ENCODE measurements around the gene CDHR3.

DNA sequence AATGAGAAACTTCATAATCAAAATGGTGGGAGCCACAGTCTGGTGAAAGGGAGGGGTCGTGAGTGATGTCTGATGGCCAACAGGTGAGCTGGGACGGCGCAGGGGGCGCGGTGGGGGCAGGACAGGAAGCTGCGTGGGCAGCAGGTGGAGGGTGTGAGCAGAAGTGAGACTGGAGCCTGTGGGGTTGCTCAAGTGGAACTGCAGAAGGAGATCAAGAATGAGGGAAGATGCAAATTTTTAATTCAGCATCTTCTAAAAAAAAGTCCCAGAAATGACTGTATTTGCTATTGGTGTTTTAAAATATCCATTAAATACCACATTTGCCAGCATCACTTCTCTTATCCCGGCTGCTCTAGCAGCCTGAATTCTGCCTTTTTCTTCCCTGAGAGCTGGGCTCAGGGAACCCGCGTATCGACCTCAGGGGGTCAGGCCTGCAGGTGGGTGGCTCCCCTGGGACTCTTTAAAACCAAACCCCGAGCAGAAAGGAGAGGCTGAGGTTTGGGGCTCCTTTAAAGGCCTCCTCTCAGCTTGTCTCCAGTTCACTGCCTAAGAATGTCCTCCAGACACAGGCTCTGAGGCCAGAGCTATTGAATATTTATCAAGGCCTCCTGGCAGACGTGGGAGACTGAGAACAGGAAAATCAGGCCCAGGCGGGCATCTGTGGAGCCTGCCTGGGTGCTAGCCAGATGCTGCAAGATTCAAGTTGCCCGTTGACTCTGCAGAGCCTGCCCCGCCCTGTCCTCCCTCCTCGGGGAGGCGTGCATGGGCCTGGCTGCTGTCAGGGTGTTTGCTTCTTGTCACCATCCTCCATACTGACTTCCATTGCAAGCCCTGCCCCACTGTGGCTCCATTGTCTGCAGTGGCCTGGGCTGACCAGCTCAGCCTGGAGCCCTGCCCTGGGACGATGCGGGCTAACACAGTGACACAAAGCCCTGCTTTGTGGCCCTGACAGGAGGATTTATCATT, 95.2 kb downstream of the CDHR3 start:
- TF ChIP-seq, protein P1, sequence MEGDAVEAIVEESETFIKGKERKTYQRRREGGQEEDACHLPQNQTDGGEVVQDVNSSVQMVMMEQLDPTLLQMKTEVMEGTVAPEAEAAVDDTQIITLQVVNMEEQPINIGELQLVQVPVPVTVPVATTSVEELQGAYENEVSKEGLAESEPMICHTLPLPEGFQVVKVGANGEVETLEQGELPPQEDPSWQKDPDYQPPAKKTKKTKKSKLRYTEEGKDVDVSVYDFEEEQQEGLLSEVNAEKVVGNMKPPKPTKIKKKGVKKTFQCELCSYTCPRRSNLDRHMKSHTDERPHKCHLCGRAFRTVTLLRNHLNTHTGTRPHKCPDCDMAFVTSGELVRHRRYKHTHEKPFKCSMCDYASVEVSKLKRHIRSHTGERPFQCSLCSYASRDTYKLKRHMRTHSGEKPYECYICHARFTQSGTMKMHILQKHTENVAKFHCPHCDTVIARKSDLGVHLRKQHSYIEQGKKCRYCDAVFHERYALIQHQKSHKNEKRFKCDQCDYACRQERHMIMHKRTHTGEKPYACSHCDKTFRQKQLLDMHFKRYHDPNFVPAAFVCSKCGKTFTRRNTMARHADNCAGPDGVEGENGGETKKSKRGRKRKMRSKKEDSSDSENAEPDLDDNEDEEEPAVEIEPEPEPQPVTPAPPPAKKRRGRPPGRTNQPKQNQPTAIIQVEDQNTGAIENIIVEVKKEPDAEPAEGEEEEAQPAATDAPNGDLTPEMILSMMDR (IDR thresholded peaks at IDR 0.05), result no peak
- TF ChIP-seq POLR2A (IDR thresholded peaks at IDR 0.05), result no peak
